NOMO-1 (cell line): ENCODE measurements around the gene CCDC127.
"Not testable (repeated sequence)": the region's sequence is repeated elsewhere in the genome, so short reads cannot be mapped to it uniquely, and the experiment has no call there.

Experiments used
- DNase-seq, 2 experiments: peaks; one replicate each; lab custom pipeline; 2025; ENCODE audit not compliant: unreplicated experiment in 2 of 2; lab: John Stamatoyannopoulos, UW

Gene CCDC127

DNA sequence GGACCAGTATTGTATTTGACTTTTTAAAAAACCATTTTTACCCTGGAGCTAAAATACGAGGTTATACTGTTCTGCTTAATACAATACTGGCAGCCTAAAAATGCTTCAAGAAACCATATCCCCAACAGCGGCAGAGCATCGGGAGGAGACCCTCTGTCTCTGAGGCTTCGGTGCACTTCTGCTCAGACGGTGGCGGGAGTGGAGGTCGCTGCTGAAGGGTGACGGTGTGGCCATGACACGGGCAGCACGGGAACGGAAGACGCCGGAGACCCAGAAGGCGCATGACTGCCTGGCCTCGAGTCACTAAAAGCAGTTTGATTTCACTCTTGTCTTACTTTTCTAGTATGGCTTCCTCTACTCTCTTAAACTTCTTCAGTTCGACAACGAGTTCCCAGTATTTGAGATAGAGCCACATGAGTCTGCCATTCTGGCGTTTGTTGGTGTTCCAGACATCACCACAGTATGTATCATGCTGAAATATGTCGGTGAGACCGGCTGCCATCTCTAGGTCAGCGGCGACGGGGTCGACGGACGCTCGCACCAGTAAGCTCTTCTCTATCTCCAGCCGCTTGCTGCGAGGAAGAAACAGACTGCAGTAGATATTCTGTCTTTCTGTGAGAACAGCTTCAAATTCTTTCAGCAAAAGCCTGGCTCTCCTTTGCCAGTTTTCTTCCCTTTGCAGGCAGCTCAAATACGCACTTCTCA, 12.8 kb downstream of the CCDC127 start:
- DNase-seq, result no peak

DNA sequence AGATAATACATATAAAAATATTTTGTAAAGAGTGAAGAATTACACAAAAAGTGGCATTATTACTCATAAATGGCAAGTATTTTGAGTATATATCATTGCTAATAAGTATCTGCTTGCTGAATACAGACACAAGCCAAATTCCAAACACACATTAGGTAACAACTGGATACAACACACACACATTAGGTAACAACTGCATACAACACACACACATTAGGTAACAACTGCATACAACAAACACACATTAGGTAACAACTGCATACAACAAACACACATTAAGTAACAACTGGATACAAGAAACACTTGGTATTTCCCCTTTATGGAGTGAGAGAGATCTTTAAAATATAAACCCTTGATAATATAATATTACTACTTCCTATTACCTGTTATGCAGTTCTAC, 13.5 kb downstream of the CCDC127 start:
- DNase-seq, result no peak

DNA sequence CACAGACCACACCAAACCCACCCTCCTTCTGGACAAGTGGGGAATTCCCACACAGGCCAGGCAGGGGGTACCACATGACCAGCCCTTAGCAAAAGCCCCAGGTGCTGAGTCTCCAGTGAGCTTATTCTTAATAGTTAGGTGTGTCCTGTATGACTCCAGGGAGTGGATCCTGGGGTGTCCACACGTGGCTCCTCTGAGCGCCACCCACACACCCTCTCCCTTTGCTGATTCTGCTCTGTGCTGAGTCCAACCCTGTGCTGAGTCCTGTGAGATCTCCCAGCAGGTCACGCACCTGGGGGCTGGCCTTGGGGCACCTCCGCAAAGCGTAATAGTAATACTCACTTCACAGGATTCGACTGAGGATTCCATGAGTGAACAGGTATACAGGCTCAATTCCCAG, 14.0 kb downstream of the CCDC127 start:
- no peak for DNase-seq

DNA sequence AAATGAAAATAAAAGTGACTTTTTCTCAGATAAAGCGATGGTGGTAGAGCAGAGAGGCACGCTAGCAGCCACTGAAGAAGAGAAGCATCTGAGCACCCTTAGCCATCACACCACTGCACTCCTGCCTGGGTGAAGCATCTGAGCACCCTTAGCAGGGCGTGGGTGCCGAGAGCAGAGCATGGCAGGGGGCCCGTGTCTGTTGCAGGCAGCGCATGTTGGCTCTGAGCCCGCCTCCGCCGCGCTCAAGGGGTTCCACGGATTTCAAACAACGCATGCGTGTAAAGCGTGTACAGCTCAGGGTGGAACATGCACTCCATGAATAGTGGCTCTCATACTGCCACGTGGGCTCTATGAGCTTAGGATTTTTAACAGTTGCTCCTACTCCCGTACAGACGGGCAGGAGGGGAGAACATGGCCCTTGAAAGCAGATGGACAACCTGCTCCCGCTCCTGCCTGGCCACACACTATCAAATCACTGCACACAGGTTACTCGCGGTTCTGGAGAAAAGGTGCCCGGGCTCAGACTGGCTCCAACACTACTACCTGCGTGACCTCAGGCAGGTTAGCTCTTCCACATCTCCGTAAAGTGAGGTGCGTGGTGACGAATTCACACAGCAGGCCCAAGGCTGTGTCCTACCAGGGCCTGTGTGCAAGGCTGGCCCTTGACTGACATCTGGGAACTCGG, 14.6 kb downstream of the CCDC127 start:
- no peak for DNase-seq

DNA sequence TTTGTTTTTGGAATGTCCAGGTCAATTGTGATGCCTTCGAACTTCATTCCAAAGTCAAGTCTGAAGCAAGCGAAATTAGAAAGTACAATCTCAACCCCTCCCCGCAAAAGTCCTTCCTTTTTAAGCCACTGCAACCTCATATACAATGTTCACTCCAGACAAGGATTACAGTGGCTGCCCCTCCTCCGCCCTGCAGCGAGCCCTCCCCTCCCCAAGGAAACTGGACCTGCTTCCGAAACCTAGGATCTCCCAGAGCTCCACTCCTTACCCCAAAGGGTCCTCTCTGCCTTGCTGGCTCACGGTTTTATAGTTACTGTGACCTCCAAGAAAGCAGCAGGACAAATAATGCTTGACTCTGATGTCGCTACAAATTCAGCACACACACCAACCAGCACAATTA, 16.3 kb downstream of the CCDC127 start:
- DNase-seq, result no peak

DNA sequence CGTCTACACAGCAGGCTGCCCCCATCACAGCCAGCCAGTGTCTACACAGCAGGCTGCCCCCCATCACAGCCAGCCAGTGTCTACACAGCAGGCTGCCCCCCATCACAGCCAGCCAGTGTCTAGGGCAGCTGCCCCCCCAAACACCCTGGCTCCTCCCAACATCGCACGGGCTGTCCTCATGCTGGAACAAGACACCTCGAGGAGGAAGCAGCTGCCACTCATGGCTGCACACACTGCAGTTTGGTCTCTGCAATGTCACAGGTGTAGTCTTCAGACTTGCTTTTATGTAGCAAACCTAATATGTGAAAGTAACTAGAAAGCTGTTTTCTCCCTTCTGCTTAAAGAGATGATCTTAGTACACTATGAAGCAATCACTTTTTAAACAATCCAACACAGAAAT, 17.0 kb downstream of the CCDC127 start:
- DNase-seq, result no peak

DNA sequence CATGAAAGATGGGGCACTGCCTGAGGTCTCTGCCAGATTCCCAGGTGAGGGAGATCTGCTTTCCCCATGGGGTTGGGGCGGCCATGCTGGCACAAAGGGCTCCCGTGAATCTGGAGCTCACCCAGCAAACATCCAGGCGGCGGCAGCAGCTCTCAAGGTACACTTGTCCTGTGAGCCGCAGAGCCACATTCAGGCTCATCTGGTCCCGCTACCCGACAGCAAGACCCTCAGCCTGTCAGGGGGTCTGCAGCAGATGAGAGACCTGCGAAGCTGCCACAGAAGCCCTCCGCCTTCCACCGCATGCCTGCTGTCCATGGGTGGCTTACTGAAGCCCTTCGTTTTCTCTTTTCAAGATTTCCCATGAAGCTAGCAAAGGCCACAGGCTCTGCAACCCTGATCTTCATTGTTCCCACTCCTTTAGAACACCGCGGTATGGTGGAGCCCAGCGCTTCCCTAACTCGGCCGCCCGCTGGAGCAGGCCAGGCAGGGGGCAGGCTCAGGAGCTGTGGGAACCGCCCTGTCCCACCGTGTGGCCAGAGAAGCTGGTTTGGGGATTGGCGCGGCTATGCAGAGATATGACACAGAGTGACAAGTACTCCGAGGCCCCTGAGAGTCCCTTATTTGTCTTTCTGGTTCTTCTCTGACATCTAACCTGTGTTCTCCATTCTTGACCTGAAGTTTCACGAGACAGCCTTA, 17.9 kb downstream of the CCDC127 start:
- no peak for DNase-seq

DNA sequence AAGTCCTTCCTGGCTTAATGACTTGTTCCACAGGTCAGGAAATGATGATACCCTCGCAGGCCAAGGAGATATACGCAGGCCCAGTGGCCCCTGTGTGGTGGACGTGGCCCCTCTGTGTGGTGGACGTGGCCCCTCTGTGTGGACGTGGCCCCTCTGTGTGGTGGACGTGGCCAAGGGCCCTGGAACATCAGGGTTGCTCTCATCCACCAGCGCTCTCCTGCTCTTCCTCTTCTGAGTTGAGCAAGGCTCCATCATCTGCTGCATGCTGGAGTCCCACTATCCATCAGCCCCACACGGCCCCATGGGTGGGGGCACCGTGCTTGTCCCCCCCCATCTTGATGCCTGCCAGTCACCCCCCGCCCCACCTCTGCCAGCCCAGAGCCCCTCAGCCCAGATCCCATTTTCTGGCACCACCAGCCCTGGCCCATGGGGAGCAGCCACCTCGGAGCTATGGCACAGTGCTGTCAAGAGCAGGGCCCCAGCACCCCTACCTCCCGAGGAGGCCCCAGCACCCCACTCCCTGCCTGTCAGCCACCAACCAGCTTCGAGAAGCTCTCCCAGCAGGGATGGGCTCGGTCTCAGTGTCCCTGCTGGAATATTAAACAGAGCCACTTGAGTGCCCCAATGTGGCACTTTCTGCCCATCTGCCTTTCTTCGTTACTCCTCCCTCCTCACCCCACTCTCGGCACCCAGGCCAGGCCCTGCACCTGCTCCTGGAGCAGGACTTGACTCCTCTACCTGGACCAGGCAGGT, 18.6 kb downstream of the CCDC127 start:
- no peak for DNase-seq

DNA sequence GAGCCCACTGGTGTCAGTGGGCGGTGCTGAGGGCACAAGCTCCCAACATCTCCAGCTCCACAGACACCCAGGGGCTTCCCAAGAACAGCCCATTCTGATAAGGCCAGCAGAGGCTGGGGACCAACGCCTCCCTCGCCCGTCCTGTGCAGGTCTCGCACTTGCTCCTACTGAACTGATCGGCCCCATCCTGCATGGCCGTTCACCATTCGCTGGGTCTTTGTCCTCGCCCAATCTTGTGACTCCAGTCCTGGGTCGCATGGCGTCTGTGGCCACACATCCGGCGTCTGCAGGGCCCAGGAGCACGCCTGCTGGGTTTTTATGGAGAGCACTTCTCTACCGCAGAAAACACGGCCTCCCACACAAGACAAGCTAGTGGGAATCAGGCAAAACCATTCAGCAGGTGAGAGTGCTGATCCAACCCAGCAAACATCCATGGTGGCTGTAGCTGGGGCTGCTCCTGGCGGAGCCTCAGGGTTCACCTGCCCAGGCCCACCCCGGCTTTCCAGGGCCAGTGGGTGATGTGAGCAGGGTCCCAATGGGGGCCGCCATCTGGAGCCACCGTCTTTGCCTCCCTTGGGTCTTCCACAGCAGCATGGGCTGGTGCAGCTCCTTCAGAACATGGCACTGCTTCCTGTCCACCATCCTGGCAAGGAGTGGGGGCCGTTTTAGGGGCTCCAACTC, 19.3 kb downstream of the CCDC127 start:
- no peak for DNase-seq

DNA sequence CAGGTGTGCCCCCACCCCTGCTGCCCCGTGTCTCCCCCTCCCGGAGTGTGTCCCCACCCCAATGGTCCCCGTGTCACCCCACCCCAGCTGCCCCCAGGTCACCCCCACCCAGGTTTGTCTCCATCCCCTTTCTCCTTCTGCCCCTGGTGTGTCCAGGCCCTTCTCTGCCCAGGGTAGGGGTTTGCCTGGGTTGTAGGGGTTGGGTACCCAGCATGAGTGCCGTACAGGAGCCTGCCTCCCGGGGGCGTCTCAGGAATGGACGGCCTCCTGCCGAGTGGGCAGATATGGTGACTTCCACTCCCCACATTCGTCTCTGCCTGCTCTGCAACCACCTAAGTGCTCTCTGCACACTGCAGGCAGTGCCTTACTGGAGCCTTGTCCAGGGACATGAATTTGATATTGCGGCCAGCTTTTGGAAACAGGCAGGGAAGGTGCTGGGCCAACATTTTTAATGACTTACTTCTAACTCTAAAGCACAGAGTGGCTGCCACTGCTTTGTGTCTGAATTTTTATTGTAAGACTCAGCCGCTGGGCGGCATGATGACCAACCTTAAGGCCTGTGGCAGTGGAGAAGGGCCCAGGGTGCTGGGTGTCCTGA, 20.0 kb downstream of the CCDC127 start:
- no peak for DNase-seq

DNA sequence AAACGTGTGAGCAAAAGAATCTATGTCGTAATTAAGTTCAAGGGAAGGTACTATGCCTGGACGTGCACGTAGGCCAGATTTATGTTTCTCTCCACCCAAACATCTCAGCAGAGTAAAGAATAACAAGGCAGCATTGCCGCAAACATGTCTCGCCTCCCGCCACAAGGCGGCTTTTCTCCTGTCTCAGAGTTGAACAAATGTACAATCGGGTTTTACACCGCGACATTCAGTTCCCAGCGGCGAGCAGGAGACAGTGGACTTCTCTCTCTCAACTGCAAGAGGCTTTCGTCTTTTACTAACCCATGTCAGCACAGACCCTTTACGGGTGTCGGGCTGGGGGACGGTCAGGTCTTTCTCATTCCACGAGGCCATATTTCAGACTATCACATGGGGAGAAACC, 20.9 kb downstream of the CCDC127 start:
- DNase-seq, result not testable (repeated sequence)

DNA sequence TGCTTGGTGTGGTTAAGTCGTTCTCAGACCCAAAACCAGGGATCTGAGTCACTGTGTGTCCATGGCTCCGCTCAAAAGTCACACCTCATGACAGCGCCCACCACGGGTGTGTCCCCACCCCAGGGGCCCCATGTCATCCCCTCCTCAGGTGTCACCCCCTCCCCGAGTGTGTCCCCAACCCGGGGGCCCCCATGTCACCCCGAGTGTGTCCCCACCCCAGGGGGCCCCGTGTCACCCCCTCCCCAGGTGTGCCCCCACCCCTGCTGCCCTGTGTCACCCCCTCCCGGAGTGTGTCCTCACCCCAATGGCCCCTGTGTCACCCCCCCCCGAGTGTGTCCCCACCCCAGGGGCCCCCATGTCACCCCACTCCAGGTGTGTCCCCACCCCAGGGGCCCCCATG, 21.6 kb downstream of the CCDC127 start:
- no peak for DNase-seq

DNA sequence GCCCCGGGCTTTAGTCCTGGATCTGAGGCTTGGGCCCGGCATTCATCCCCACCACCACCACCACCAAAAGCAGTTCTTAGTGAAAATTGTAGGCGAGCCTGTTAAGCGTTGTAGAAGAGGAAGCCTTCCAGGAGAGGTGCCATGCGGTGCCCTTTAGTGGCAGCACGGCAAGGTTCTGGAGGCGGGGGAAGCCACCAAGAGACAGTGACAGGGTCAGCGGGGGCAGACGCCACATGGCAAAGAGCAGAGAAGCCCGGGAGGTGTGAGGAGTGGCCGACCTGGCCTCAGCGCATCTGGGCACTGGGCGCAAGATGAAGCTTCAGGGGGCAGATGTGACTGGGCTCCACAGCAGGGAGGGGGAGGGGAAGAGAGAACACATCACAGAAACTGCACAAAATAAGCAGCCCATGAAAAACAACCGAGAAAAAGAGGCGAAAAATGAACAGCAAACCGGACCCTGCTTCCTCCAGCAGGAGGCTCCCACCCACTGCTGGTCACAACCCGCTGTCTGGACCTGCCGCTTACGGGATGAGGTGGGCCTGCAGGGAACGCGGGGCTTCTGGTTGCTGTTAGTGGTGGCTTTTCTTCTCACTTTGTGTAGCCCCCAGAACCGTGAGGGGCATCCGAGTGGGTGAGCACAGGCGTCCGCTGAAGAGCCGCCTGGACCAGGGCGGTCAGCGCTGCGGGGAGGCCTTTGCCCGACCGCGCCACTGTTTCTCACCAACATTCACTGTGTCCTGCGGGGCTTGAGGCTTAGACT, 22.4 kb downstream of the CCDC127 start:
- DNase-seq, result no peak

DNA sequence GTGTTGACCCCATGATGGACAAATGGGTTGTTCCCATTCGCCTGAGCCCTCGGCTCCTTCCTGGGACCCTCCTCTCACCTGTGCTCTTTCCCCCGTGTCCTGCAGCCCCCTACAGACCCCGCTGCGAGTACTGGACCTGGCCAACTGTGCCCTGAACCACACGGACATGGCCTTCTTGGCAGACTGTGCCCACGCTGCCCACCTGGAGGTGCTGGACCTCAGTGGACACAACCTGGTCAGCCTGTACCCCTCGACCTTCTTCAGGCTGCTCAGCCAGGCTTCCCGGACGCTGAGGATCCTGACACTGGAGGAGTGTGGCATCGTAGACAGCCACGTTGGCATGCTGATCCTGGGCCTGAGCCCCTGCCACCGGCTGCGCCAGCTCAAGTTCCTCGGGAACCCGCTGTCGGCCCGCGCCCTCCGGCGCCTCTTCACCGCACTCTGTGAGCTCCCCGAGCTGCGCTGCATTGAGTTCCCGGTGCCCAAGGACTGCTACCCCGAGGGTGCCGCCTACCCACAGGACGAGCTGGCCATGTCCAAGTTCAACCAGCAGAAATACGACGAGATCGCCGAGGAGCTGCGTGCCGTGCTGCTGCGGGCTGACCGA, 23.2 kb downstream of the CCDC127 start:
- no peak for DNase-seq

DNA sequence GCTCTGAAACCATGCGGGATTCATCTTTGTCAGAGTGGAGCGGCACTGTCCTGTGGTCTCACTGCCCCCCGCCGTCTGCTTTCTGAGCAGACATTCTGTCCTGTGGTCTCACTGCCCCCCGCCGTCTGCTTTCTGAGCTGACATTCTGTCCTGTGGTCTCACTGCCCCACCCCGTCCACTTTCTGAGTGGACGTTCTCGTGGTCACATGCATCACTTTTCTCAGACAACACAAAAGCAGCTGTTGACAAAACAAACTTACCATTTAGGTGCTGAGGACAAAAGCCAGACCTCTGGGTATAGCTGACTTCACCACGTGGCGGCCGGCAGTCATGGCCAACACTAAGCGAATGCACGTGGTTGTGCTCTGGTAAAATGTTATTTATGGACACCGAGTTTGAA, 23.9 kb downstream of the CCDC127 start:
- DNase-seq, result no peak

DNA sequence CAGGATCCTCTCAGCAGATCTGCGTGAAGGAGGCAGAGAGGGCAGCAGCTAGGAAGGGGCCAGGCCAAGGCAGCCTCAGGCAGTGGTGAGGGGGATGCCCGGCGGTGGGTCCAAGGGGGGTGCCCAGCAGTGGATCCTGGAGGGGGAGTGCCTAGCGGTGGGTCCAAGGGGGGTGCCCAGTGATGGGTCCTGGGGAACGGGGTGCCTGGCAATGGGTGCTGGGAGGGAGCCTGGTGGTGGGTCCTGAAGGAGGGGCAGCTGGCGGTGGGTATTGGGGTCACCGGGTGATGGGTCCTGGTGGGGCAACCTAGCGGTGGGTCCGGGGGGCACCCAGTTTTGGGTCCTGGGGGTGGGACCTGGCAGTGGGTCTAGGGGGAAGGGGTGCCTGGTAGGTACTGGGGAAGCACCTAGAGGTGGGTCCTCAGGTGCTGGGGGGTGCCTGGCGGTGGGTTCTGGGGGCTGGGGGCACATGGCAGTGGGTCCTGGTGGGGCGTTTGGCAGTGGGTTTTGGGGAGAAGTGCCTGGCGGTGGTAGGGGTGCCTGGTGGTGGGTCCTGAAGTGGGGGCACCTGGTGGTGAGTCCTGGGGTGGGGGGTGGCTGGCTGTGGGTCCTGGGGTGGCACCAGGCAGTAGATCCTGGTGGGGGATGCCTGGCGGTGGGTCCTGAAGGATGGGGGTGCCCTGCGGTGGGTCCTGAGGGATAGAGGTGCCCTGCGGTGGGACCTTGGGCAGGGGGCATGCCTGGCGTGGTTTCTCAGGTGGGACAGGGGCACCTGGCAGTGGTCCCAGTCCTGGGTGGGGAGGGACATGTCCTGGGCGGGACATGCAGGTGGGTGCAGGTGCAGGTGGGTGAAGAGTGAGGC, 24.8 kb downstream of the CCDC127 start:
- DNase-seq, result no peak

DNA sequence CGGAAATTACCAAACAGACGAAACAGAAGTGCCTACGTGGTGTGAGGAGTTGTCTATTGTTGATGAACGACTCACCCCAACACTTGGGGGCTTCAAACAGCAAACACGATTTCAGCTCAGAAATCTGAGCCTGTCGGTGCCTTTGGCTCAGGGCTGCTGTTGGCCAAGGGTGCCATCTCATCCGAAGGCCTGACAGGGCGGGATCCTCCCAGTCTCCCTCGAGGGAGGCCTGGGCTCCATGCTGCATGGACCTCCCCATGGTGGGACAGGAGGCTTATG, 25.3 kb downstream of the CCDC127 start:
- DNase-seq, result no peak

DNA sequence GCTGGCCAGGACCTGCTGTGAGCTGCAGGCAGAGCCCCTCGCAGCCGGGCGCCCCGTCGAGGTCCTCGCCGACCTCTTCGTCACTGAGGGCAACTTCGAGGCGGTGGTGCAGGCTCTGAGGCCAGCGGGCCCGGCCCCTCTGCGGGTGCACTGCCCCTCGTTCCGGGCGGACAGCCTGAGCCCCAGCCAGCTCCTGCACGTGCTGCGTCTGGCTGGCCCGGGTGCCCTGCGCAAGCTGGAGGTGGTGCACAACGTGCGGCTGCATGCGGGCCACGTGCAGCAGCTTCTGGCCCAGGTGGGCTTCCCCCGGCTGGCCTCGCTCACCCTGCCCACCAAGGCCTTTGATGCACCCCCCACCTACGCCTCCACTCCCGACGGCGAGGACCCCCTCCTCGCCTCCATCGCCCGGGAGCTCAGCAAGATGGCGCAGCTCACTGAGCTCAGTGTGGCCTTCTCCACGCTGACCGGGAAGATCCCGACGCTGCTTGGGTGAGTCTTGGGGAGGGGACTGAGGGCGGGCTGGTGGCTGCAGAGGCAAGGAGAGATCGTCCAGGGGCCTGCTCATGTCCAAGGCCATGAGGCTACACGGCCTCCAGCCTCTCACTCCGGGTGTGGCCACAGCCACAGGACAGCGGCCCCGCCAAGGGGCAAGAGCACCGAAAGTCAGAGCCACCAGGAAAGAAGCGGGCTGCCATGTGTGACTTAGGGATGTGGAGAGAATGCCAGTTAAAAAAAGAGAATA, 25.8 kb downstream of the CCDC127 start:
- no peak for DNase-seq
